Glomerular visceral epithelial cell (primary cell): Measurements from ENCODE around the gene FASN.
A peak's percentile ranks its signal among the peaks of the same experiment; 100 is the strongest.

Experiments
- DNase-seq: peaks from one replicate; pipeline ENCODE4 v3.0.0-alpha.2; 2016; ENCODE audit errors: extremely low spot score

Gene FASN

GRCh38 chr17:82117139-82118090 is 19.4 kb upstream of the FASN start:
- no peak for DNase-seq

GRCh38 chr17:82116246-82116645 is 18.2 kb upstream of the FASN start:
- no peak for DNase-seq

- DNase-seq: no peak
These were observed 16.8 kb upstream of the FASN start for GRCh38 chr17:82114872-82115271.

GRCh38 chr17:82114447-82114846 is 16.4 kb upstream of the FASN start:
- DNase-seq: no peak

GRCh38 chr17:82113941-82114340 is 15.9 kb upstream of the FASN start:
- no peak for DNase-seq

GRCh38 chr17:82113422-82113821 is 15.4 kb upstream of the FASN start:
- no peak for DNase-seq

- no peak for DNase-seq
These were observed 14.9 kb upstream of the FASN start for GRCh38 chr17:82112914-82113311.

GRCh38 chr17:82112181-82112913 is 14.3 kb upstream of the FASN start:
- DNase-seq: no peak

GRCh38 chr17:82110298-82110697 is 12.3 kb upstream of the FASN start:
- no peak for DNase-seq

GRCh38 chr17:82108961-82109475 is 11.0 kb upstream of the FASN start:
- DNase-seq: no peak

GRCh38 chr17:82108496-82108945 is 10.5 kb upstream of the FASN start:
- no peak for DNase-seq

- no peak for DNase-seq
These were observed 10.0 kb upstream of the FASN start for GRCh38 chr17:82108038-82108437.

GRCh38 chr17:82107341-82107860 is 9.4 kb upstream of the FASN start:
- DNase-seq: no peak

GRCh38 chr17:82106688-82107305 is 8.8 kb upstream of the FASN start:
- DNase-seq: no peak

- DNase-seq: peak; percentile 44
These were observed 8.0 kb upstream of the FASN start for GRCh38 chr17:82105882-82106687.

GRCh38 chr17:82105417-82105881 is 7.4 kb upstream of the FASN start:
- no peak for DNase-seq

- no peak for DNase-seq
These were observed 6.9 kb upstream of the FASN start for GRCh38 chr17:82104797-82105416.

- no peak for DNase-seq
These were observed 5.8 kb upstream of the FASN start for GRCh38 chr17:82103553-82104451.
